HG03469 (cell line): ENCODE measurements around the gene TIMM50.

Experiments
- ATAC-seq: cut with Tn5 transposase; IDR thresholded peaks from one replicate; pipeline ENCODE4 v1.9.1; 2021; ENCODE audit warnings: mild to moderate bottlenecking, moderate library complexity, moderate number of reproducible peaks; ENCODE audit not compliant: unreplicated experiment

The TIMM50 gene

DNA sequence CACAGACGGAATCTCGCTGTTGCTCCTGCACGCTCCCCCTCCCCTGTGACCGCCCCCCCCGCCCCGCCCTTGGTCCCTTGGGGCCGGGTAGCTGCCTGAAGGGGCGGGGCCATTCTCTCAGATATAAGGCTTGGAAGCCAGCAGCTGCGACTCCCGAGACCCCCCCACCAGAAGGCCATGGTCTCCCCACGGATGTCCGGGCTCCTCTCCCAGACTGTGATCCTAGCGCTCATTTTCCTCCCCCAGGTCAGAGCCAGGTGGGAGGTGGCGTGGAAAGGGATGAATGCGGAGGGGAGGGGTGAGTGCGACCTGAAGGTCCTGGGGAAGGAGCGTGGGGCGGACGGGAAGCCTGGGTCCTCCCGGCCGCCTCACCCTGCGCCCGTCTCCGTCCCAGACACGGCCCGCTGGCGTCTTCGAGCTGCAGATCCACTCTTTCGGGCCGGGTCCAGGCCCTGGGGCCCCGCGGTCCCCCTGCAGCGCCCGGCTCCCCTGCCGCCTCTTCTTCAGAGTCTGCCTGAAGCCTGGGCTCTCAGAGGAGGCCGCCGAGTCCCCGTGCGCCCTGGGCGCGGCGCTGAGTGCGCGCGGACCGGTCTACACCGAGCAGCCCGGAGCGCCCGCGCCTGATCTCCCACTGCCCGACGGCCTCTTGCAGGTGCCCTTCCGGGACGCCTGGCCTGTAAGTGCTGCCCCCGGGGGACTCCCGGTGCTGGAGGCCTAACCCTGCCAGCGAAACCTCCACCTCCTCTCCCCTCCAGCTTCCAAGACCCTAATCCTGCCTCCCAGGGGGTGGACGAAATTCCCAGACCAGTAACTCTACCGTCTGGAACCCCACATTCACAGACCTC is 18.4 kb downstream of the TIMM50 start, which contains the start of gene DLL3:
TSS of gene DLL3 (plus strand) at position 150 of the 845 bp plus-strand sequence. CDS start at position 178, 28 bp downstream.
- ATAC-seq = no peak

DNA sequence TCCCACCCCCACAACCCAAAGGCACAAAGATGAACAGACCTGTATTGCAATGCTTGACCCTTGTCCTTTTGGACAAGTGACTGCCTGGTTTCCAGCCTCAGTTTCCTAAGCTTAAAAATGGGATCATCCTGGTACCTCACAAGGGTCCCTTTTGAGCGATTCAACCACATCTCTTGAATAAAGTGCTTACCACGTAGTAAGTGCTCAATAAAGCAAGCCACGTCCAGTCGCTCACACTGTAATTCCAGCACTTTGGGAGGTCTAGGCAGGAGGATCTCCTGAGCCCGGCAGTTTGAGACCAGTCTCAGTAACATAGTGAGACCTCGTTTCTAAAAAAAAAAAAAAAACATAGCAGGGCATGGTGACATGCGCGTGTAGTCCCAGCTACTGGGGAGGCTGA is 19.3 kb downstream of the TIMM50 start:
- ATAC-seq = no peak

DNA sequence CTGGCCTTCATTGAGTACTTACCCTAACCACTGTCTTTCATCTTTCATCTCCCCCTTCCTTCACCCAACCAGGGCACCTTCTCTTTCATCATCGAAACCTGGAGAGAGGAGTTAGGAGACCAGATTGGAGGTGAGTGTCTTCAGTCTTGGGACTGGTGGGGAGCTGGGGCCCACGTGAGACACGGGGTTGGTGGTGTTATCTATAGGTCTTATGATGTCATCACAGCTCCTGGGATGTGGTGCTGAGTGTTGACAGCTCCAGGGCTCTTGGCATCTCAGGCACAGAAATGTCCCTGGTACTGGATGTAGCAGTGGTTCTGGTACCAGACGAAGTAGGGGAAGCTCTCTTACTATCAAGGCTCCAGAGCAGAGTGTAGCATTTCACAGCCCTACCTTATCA is 19.9 kb downstream of the TIMM50 start:
- ATAC-seq = no peak

DNA sequence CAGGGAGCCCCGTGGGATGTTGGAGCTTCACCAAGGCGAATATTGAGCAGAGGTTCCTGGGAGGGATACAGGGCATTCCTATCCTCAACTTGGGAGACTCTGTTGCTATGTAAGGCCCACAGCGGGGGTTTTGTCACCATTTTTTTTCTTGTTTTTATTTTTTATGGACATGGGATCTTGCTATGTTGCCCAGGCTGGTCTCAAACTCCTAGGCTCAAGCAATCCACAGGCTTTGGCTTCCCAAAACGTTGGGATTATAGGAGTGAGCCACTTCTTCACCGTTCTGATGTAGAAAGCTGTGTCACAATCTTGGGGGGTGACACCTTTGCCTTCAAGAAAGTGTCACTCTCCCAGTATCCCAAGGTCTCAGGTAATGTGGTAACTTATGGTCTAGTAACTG is 20.7 kb downstream of the TIMM50 start:
- ATAC-seq = no peak

GRCh38 chr19:39502640-39503417 is 22.2 kb downstream of the TIMM50 start:
- ATAC-seq = no peak

- no peak for ATAC-seq
Observed at GRCh38 chr19:39506598-39506943, 25.9 kb downstream of the TIMM50 start.

DNA sequence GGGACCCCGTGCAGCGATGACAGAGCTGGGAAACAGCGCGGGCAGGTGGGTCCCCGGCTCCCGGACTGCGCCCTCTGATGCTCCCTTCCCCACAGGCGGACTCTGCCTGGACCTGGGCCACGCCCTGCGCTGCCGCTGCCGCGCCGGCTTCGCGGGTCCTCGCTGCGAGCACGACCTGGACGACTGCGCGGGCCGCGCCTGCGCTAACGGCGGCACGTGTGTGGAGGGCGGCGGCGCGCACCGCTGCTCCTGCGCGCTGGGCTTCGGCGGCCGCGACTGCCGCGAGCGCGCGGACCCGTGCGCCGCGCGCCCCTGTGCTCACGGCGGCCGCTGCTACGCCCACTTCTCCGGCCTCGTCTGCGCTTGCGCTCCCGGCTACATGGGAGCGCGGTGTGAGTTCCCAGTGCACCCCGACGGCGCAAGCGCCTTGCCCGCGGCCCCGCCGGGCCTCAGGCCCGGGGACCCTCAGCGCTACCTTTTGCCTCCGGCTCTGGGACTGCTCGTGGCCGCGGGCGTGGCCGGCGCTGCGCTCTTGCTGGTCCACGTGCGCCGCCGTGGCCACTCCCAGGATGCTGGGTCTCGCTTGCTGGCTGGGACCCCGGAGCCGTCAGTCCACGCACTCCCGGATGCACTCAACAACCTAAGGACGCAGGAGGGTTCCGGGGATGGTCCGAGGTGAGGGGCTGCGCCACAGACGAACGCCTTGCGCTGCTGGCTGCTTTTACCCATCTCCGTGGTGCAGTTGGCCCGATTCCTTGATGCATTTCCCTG is 26.5 kb downstream of the TIMM50 start:
- ATAC-seq = no peak

DNA sequence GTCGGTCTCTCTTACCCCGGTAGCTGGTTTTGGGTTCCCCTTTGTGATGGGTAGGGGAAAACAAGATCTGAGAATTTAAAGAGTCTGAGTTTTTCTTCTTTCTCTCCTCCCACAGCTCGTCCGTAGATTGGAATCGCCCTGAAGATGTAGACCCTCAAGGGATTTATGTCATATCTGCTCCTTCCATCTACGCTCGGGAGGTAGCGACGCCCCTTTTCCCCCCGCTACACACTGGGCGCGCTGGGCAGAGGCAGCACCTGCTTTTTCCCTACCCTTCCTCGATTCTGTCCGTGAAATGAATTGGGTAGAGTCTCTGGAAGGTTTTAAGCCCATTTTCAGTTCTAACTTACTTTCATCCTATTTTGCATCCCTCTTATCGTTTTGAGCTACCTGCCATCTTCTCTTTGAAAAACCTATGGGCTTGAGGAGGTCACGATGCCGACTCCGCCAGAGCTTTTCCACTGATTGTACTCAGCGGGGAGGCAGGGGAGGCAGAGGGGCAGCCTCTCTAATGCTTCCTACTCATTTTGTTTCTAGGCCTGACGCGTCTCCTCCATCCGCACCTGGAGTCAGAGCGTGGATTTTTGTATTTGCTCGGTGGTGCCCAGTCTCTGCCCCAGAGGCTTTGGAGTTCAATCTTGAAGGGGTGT is 27.2 kb downstream of the TIMM50 start:
- ATAC-seq = no peak

DNA sequence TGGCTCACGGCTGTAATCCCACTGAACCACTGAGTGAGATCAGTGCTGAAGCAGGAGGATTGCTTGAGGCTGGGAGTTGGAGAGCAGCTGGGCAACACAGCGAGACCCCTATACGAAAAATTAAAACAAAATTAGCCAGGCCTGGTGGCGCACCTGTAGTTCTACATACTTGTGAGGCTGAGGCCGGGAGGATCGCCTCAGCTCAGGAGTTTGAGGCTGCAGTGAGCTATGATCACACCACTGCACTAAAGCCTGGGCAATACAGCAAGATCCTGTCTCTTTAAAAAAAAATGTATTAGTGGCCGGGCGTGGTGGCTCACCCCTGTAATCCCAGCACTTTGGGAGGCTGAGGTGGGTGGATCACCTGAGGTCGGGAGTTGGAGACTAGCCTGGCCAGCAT is 28.0 kb downstream of the TIMM50 start:
- ATAC-seq = no peak

DNA sequence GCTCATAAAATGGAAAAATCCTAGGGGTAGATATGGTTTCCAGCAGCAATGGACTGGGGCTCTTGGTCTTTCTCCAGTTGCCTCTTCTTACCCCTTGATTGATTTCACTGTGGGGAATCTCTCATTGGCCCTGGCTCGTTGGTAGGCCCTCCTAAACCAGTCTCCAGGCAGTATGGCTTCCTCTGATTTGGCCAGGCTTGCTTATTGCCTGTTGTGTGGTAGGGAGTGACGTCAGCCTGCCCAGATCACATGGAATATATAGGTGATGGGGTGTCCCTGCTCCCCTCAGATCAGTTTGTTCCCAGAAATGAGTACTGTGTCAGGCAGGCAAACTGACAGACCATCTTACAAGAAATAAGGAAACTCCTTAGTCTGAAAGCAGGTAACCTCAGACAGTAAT is 28.6 kb downstream of the TIMM50 start:
- ATAC-seq = no peak

DNA sequence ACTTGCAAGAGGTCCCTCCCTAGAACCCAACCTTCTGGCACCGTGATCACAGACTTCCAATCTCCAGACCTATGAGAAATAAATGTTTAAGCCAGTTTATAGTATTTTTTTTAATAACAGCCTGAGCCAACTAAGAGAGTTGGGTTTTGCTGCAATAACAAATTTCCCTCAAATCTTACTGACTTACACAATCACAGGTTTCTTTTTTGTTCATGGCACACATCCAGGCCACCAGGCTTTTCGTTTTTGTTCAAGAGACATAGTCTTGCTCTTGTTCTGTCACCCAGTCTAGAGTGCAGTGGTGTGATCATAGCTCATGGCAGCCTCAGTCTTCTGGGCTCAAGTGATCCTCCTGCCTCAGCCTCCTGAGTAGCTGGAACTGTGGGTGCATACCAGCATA is 32.4 kb downstream of the TIMM50 start:
- ATAC-seq = no peak

DNA sequence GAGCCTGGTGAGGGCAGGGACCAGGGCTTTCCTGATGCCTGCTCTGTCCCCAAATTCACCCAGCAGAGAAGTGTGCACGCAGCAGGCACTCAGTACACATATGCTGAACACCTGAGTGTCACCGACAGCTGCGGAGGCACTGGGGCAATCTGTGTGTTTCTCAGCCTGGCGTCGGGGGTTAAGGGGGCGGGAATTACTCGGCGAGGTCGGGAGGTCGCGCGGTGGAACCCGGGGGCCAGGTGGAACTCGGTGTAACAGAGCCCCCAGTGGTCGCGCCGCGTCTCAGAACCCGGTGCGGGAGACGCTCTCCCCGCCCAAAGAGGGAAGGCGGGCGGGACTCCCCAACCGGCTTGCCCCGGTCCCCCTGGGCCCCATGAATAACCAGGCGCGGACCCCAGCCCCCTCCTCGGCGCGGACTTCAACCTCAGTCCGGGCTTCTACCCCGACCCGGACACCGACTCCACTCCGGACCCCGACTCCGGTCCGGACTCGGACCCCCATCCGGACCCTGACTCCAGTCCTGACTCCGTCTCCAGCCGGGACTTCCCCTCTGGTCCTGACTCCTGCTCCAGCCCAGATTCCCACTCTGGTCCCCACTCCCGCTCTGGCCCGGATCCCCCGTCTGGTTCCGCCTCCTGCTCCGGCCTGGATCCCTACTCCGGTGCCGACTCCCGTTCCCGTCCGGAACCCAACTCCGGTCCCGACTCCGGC is 34.4 kb downstream of the TIMM50 start, which contains the start of gene SELENOV:
TSS of gene SELENOV (plus strand) at position 300 of the 711 bp plus-strand sequence. CDS start at position 374, 74 bp downstream.
- ATAC-seq = no peak

DNA sequence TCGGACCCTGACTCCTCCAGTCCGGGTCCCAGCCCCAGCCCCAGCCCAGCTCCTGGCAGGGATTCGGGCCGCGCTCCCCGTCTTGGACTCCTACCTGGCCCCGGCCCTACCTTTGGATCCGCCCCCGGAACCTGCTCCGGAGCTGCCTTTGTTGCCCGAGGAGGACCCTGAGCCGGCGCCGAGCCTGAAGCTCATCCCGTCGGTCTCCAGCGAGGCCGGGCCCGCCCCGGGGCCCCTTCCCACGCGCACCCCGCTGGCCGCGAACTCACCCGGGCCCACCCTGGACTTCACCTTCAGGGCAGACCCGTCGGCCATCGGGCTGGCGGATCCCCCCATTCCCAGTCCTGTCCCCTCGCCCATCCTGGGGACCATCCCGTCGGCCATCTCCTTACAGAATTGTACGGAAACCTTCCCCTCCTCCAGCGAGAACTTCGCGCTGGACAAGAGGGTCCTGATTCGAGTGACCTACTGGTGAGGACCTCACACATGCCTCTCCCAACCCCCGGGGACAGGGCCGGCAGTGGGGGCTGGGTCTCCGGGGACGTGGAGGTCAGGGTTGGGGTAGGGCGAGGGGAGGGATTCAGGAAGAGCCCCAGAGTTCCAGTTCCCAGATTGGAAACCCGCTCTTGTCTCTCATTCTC is 35.0 kb downstream of the TIMM50 start:
- no peak for ATAC-seq

- no peak for ATAC-seq
Observed at GRCh38 chr19:39516270-39516669, 35.6 kb downstream of the TIMM50 start.

DNA sequence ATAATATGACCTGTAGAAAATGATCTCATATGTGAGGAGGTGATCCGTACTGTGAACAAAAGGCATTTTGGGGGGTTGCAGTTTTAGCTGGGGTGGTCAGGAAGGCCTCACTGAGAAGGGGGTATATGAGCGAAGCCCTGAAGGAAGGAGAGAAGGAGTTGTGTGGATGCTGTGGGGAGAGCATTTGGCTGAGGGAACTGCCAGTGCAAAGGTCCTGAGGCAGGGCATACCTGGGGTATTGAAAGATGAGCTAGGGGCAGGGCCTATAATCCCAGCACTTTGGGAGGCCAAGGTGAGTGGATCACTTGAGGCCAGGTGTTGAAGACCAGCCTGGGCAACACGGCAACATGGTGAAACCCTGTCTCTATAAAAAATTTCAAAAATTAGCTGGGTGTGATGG is 36.8 kb downstream of the TIMM50 start:
- no peak for ATAC-seq

DNA sequence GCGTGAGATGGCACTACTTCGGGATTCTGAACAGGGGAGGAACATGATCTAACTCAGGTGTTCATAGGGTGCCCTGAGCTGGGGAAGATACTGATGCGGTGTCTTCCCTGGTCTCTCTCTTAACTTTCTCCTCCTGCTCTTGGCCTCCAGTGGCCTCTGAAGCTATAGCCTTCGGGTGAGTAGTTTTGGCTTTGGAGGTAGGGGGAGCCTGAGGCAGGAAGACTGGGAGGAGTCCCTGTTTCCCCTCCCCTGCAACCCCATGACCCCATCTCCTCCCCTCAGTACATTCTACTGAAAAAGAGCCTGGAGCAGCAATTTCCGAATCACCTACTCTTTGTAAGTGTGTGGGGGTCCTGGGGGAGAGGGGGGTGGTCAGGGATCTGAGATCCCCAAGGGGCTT is 37.8 kb downstream of the TIMM50 start:
- ATAC-seq = no peak

DNA sequence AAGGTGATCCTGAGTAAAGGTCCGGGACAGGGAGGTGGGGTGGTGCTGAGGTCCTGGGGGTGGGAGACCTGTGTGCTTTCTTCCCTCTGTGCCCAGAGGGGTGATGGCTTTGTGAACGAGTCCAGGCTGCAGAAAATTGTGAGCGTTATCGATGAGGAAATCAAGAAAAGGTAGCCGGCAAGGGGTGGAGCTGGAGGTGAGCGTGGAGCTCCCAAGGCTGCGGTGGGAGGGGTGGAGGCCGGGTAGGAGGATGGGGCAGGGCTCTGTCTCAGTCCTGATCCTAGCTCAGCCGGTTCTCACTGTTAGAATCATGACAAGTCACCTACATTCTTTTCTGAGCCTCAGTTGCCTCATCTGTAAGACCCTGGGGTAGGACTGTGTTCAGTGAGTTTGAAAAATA is 38.3 kb downstream of the TIMM50 start:
- ATAC-seq = no peak

GRCh38 chr19:39520541-39521484 is 40.2 kb downstream of the TIMM50 start:
- ATAC-seq = no peak

DNA sequence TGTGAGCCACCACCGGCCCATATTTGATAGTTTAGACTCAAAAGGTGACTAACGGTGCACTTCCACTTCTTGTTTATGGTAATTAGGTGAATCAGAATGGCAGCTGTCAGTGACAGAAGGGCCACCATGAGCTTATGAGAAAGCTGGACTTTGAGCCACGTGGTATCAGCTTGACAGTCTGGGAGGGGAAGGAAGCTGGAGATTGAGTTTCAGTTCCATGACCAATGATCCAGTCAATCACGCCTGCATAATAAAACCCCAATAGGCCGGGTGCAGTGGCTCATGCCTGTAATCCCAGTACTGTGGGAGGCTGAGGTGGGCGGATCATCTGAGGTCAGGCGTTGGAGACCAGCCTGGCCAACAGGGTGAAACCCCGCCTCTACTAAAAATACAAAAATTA is 43.9 kb downstream of the TIMM50 start:
- ATAC-seq = no peak
